ENCODE results near the gene AADAT.
"Not testable (repeated sequence)": the region's sequence is repeated elsewhere in the genome, so short reads cannot be mapped to it uniquely, and the experiment has no call there.

Gene AADAT

DNA sequence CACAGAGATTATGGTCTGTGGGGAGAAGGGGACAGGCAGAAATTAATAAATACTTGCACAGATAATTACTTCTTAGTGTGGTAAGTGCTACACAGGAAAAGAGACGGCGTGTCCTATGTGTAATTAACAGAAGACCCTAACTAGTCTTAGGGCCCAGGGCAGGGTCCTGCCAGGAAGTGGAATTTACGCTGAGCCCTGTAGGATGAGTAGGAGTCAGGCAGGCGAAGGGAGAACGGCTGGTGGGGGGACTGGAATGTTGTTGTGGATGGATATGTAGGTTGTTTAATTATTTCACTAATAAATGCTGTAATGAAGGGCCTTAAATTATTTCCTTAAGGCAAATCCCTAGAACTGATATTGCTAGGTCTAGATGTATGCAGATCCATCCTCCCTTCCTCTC is 36.8 kb downstream of the AADAT start:
- Histone ChIP-seq H3K9me3 (ENCODE audit: control insufficient read depth, insufficient read depth, low read length) (no peaks in the 10 kb centered on the region), H3K36me3 (ENCODE audit: control insufficient read depth, insufficient read depth, low read length) (no peaks in the 10 kb centered on the region), H3K4me1 (ENCODE audit: control insufficient read depth, insufficient read depth, low read length) (no peaks in the 10 kb centered on the region), H3K4me3 (ENCODE audit: low read depth, low read length) (no peak overlapping the region), H3K27ac (ENCODE audit: low read depth, low read length) (no peak overlapping the region), H3K27me3 (ENCODE audit: control insufficient read depth, insufficient read depth, low read length) (no peaks in the 10 kb centered on the region), H3K9ac (ENCODE audit: low read depth, low read length) (no peak overlapping the region)

DNA sequence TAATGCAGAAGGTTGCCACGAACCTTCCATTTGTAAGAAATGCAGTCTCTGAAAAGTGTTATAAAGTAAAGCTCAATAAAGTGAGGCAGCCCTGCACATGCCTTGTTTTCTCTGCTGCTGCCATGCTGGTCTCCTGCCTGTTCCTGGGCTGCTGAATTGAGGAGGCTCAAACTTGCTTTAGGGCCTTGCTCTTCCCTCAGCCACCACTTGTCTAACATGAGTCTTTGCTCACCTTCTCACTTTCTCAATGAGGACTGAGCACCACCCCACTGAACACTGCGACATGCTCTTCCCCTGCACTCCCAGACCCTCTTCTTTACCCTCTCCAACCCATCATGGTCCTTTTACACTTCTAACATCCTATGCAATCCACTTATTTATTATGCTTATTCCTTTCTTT is 38.4 kb downstream of the AADAT start:
- no peaks in the 10 kb centered on the region for H3K9me3 ChIP-seq (ENCODE audit: control insufficient read depth, insufficient read depth, low read length)
- no peak overlapping the region for H3K9ac ChIP-seq (ENCODE audit: low read depth, low read length)
- no peaks in the 10 kb centered on the region for H3K27me3 ChIP-seq (ENCODE audit: control insufficient read depth, insufficient read depth, low read length)
- no peaks in the 10 kb centered on the region for H3K36me3 ChIP-seq (ENCODE audit: control insufficient read depth, insufficient read depth, low read length)
- H3K4me3 ChIP-seq (ENCODE audit: low read depth, low read length) = no peak overlapping the region
- H3K27ac ChIP-seq (ENCODE audit: low read depth, low read length) = no peak overlapping the region
- H3K4me1 ChIP-seq (ENCODE audit: control insufficient read depth, insufficient read depth, low read length) = no peaks in the 10 kb centered on the region

DNA sequence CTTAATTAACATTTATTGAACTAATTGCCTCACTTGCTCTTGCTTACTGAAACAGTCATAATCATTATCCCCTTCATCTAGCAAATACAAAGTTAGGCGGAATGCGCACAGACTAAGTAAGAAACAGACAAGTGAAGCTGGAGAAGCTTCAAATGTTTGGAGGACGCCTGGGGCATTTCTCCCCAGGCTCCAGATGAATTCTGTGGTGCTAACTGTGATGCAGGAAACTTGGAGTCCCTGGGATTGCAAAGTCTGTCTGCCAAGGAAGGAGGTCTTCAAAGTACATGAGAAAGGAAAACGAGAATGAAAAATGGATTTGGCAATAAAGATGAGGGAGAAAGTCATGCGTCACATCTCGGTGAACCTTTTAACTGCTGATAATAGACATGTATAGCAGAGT is 40.0 kb downstream of the AADAT start:
- no peak overlapping the region for H3K27ac ChIP-seq (ENCODE audit: low read depth, low read length)

DNA sequence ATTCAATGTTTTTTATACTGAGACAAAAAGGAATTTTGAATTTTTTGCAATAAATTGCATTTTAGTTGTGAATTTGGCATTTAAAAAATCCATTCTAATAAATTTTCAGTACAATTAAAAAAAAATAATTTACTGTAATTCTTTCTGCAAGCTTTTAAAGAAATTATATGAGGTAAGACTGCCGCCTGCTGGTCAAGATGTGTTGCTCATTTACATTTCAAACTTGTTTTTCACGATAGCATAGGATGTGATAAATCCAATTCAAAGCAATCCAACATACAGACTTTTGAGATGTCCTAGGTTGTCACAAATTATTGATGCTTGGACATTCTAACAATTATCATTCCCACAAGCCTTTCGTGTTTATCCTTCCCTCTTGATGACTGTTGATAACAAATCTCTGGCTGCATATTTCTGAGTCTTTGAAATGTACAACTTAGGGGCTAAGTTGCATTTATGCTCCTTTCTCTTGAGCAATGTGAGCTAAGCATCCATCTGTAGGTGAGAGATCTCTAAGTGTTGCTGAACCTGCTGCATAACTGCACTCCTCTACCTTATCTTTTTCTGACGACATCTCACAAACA is 41.9 kb downstream of the AADAT start:
- Histone ChIP-seq H3K27ac (ENCODE audit: low read depth, low read length) (no peak overlapping the region), H3K9ac (ENCODE audit: low read depth, low read length) (no peak overlapping the region), H3K27me3 (ENCODE audit: control insufficient read depth, insufficient read depth, low read length) (no peaks in the 10 kb centered on the region), H3K36me3 (ENCODE audit: control insufficient read depth, insufficient read depth, low read length) (no peaks in the 10 kb centered on the region), H3K4me1 (ENCODE audit: control insufficient read depth, insufficient read depth, low read length) (no peaks in the 10 kb centered on the region), H3K9me3 (ENCODE audit: control insufficient read depth, insufficient read depth, low read length) (peaks cover 5% of the 10 kb centered on the region; the same call in 1 of the 2 replicates), H3K4me3 (ENCODE audit: low read depth, low read length) (no peak overlapping the region)

More for the DNA sequence above, 40.0 kb downstream of the AADAT start:
- Histone ChIP-seq H3K36me3 (ENCODE audit: control insufficient read depth, insufficient read depth, low read length) (no peaks in the 10 kb centered on the region), H3K27me3 (ENCODE audit: control insufficient read depth, insufficient read depth, low read length) (no peaks in the 10 kb centered on the region), H3K9ac (ENCODE audit: low read depth, low read length) (no peak overlapping the region), H3K4me1 (ENCODE audit: control insufficient read depth, insufficient read depth, low read length) (no peaks in the 10 kb centered on the region), H3K4me3 (ENCODE audit: low read depth, low read length) (no peak overlapping the region), H3K9me3 (ENCODE audit: control insufficient read depth, insufficient read depth, low read length) (peaks cover 5% of the 10 kb centered on the region; the same call in 1 of the 2 replicates)

DNA sequence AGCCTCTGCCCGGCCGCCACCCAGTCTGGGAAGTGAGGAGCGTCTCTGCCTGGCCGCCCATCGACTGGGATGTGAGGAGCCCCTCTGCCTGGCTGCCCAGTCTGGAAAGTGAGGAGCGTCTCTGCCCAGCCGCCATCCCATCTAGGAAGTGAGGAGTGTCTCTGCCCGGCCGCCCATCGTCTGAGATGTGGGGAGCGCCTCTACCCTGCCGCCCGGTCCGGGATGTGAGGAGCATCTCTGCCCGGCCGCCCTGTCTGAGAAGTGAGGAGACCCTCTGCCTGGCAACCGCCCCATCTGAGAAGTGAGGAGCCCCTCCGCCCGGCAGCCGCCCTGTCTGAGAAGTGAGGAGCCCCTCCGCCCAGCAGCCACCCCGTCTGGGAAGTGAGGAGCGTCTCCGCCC is 43.6 kb downstream of the AADAT start:
- H3K9me3 ChIP-seq (ENCODE audit: control insufficient read depth, insufficient read depth, low read length); H3K27ac ChIP-seq (ENCODE audit: low read depth, low read length); H3K4me3 ChIP-seq (ENCODE audit: low read depth, low read length); H3K36me3 ChIP-seq (ENCODE audit: control insufficient read depth, insufficient read depth, low read length); H3K9ac ChIP-seq (ENCODE audit: low read depth, low read length); H3K27me3 ChIP-seq (ENCODE audit: control insufficient read depth, insufficient read depth, low read length); H3K4me1 ChIP-seq (ENCODE audit: control insufficient read depth, insufficient read depth, low read length): not testable (repeated sequence)

DNA sequence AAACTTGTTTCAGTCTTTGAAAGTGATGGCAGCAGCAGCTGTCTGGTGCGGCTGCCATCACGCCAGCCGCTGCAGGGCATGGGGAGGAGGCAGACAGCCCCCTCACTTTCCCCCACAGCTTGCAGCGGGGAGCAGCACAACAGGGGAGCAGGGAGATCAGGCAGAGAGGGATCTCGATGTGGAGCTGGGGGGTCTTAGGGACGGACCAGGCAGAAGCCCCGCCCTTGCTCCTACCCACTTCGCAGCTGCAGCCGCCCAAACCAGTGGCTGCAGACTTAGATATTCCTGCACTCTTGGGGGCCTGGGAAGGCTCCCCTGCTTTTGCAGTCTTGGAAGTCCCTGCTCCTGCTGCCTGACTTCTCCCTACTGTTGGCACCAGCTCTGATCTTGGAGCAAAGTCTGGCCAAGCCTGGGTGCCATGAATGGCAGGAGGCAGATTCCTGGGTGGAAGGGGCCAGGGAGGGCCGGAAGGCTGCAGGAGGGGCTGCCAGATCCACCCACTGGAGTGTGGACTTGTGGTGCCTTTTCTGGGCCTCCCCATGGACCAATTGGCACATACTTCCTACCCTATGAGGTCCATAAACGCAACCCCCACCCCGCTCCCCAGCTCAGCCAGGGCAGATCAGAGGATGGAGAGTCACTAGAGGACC is 49.6 kb downstream of the AADAT start:
- Histone ChIP-seq H3K9ac (ENCODE audit: low read depth, low read length) (no peak overlapping the region), H3K27me3 (ENCODE audit: control insufficient read depth, insufficient read depth, low read length) (no peaks in the 10 kb centered on the region), H3K4me1 (ENCODE audit: control insufficient read depth, insufficient read depth, low read length) (0 out of 2 replicates have a peak, but pooled peaks cover 6% of the 10 kb centered on the region), H3K27ac (ENCODE audit: low read depth, low read length) (no peak overlapping the region), H3K4me3 (ENCODE audit: low read depth, low read length) (no peak overlapping the region), H3K36me3 (ENCODE audit: control insufficient read depth, insufficient read depth, low read length) (no peaks in the 10 kb centered on the region), H3K9me3 (ENCODE audit: control insufficient read depth, insufficient read depth, low read length) (peaks cover under 1% of the 10 kb centered on the region; the same call in 1 of the 2 replicates)

DNA sequence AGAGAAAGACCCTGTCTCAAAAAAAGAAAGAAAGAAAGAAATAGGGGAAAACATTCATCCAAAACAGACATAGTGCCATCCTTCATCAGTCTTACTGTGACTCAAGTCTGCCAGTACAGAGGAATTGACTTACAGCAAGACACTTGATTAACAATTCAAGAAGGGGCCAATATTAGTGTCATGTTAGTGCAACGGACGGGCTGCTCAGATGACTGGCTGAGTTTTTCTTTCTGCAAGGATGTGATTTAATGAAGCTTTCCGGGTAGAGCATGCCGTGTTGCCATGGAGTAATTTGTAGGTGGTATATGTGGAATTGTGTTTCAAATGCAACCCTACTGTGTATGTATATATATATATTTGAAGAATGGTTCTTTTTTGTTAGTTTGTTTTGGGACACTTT is 51.0 kb downstream of the AADAT start:
- Histone ChIP-seq H3K27me3 (ENCODE audit: control insufficient read depth, insufficient read depth, low read length) (no peaks in the 10 kb centered on the region), H3K4me3 (ENCODE audit: low read depth, low read length) (no peak overlapping the region), H3K4me1 (ENCODE audit: control insufficient read depth, insufficient read depth, low read length) (0 out of 2 replicates have a peak, but pooled peaks cover 6% of the 10 kb centered on the region), H3K9ac (ENCODE audit: low read depth, low read length) (no peak overlapping the region), H3K9me3 (ENCODE audit: control insufficient read depth, insufficient read depth, low read length) (no peaks in the 10 kb centered on the region), H3K36me3 (ENCODE audit: control insufficient read depth, insufficient read depth, low read length) (no peaks in the 10 kb centered on the region), H3K27ac (ENCODE audit: low read depth, low read length) (no peak overlapping the region)

DNA sequence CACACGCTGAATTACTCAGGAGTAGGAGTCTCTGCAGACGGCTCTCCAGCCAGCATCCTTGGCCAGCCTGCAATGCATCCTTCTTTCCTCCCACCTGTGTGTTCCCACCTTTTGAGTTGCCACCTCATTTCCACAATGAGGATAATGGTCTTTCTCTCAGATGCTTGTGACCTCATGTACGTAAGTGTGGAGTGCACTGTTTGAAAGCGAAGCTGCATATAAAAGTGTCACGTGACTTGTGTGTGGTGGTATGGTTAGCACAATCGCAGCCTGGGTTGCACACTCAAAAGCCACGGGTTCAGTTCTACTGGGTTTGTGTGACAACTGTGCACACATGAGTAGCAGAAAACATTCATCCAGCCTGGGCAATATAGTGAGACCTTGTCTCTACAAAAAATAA is 51.5 kb downstream of the AADAT start:
- H3K36me3 ChIP-seq (ENCODE audit: control insufficient read depth, insufficient read depth, low read length) = no peaks in the 10 kb centered on the region
- 0 out of 2 replicates have a peak, but pooled peaks cover 6% of the 10 kb centered on the region for H3K4me1 ChIP-seq (ENCODE audit: control insufficient read depth, insufficient read depth, low read length)
- H3K9ac ChIP-seq (ENCODE audit: low read depth, low read length) = no peak overlapping the region
- no peaks in the 10 kb centered on the region for H3K27me3 ChIP-seq (ENCODE audit: control insufficient read depth, insufficient read depth, low read length)
- no peak overlapping the region for H3K4me3 ChIP-seq (ENCODE audit: low read depth, low read length)
- H3K9me3 ChIP-seq (ENCODE audit: control insufficient read depth, insufficient read depth, low read length) = no peaks in the 10 kb centered on the region
- no peak overlapping the region for H3K27ac ChIP-seq (ENCODE audit: low read depth, low read length)

DNA sequence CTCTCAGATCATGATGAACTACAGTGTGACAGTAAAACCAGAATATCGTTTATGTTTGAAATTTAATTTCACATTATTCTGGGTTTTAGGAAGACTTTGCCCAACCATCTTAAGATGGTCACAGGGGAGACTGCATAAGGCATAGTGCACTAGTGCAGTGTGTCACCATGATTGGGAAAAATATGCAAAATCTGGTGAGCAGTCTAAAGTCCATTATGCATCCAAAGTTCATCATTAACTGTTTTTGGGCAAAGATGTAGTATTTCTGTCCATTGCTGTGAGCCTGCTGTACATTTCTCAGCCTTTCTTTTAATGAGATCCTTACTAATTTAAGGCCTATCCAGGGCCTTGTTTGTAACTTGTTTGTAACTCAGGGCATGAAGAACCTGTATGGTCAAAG is 52.3 kb downstream of the AADAT start:
- no peak overlapping the region for H3K27ac ChIP-seq (ENCODE audit: low read depth, low read length)
- 0 out of 2 replicates have a peak, but pooled peaks cover 6% of the 10 kb centered on the region for H3K4me1 ChIP-seq (ENCODE audit: control insufficient read depth, insufficient read depth, low read length)
- H3K9me3 ChIP-seq (ENCODE audit: control insufficient read depth, insufficient read depth, low read length) = no peaks in the 10 kb centered on the region
- no peaks in the 10 kb centered on the region for H3K27me3 ChIP-seq (ENCODE audit: control insufficient read depth, insufficient read depth, low read length)
- H3K9ac ChIP-seq (ENCODE audit: low read depth, low read length) = no peak overlapping the region
- no peak overlapping the region for H3K4me3 ChIP-seq (ENCODE audit: low read depth, low read length)
- no peaks in the 10 kb centered on the region for H3K36me3 ChIP-seq (ENCODE audit: control insufficient read depth, insufficient read depth, low read length)

DNA sequence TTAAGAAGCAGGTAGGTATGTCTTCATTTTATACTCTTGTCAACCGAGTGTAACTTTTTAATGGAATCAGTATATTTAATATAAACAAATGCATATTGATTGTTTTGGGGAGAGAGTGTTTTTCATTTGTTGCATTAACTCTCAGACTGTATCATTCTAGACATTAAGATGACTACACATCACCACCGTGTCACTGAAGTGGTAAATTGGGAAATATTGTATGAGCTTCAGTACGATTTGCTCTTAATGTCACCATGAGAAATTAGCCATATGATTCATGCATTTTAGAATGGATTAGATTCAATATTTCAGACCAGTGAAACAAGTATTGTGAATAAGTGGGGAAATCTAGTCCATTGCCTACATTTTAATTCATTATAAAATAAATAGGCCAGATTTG is 53.9 kb downstream of the AADAT start:
- Histone ChIP-seq H3K9ac (ENCODE audit: low read depth, low read length) (no peak overlapping the region), H3K4me1 (ENCODE audit: control insufficient read depth, insufficient read depth, low read length) (0 out of 2 replicates have a peak, but pooled peaks cover 6% of the 10 kb centered on the region), H3K9me3 (ENCODE audit: control insufficient read depth, insufficient read depth, low read length) (no peaks in the 10 kb centered on the region), H3K27ac (ENCODE audit: low read depth, low read length) (no peak overlapping the region), H3K36me3 (ENCODE audit: control insufficient read depth, insufficient read depth, low read length) (no peaks in the 10 kb centered on the region), H3K27me3 (ENCODE audit: control insufficient read depth, insufficient read depth, low read length) (no peaks in the 10 kb centered on the region), H3K4me3 (ENCODE audit: low read depth, low read length) (no peak overlapping the region)

DNA sequence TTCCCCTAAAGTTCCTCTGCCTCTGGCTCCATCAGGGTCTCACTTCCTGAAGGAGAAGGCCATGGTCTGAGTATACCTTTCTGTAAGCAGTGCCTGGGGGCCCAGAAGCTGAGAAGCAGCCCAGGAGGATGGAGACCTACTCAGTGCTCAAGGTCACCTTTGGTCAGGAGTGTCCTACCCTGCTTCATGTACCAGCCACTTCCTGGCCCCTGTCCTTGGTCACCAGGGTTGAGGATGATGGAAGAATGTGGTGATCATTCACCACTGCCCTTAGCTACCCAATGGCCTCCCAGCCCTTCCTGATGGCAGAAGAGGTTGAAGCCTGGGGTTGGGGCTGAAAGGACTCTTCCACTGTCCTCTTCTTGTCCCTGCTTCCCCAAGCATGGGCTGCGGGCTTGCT is 54.5 kb downstream of the AADAT start:
- Histone ChIP-seq H3K4me3 (ENCODE audit: low read depth, low read length) (no peak overlapping the region), H3K4me1 (ENCODE audit: control insufficient read depth, insufficient read depth, low read length) (0 out of 2 replicates have a peak, but pooled peaks cover 6% of the 10 kb centered on the region), H3K27ac (ENCODE audit: low read depth, low read length) (no peak overlapping the region), H3K36me3 (ENCODE audit: control insufficient read depth, insufficient read depth, low read length) (no peaks in the 10 kb centered on the region), H3K9me3 (ENCODE audit: control insufficient read depth, insufficient read depth, low read length) (no peaks in the 10 kb centered on the region), H3K27me3 (ENCODE audit: control insufficient read depth, insufficient read depth, low read length) (no peaks in the 10 kb centered on the region), H3K9ac (ENCODE audit: low read depth, low read length) (no peak overlapping the region)
